Prostate gland (tissue), 2 donors: ENCODE data around the gene HS6ST2. TPM values are rescaled to one million over a fixed set of nuclear protein-coding genes. Genes with fewer than 3 reads are reported as not detected.
A peak's percentile ranks its signal among the peaks of the same experiment; 100 is the strongest.

Experiments used
- DNase-seq: peaks from one replicate; pipeline ENCODE4 v3.0.0-alpha.2; 2019; ENCODE audit warnings: low spot score
- H3K27ac ChIP-seq, 2 donors: fragments of 200-600 bp; sonication (generic); 2 replicates each; pipeline ENCODE4 v1.5.1; 2017 to 2019
- H3K27me3 ChIP-seq: fragments of 200-600 bp; sonication (generic); replicated peaks from 2 replicates; pipeline ENCODE4 v1.5.1; 2019; ENCODE audit not compliant: insufficient read depth
- H3K36me3 ChIP-seq, 2 donors: fragments of 200-600 bp; sonication (generic); 1 replicate in 1 of 2; 2 replicates in 1 of 2; pipeline versions ENCODE4 v1.5.1 to v1.8.1; 2017 to 2019
- H3K4me1 ChIP-seq: fragments of 200-600 bp; sonication (generic); replicated peaks from 2 replicates; pipeline ENCODE4 v1.5.1; 2019
- H3K4me3 ChIP-seq, 2 donors: fragments of 200-600 bp; sonication (generic); 2 replicates each; pipeline ENCODE4 v1.5.1; 2017 to 2019
- H3K9me3 ChIP-seq: fragments of 200-600 bp; sonication (generic); 2 replicates; pipeline ENCODE4 v1.5.1; 2017
- POLR2A ChIP-seq: fragments of 450-650 bp; IDR thresholded peaks from one replicate; pipeline ENCODE4 v1.6.1; 2016; ENCODE audit warnings: antibody characterized with exemption, mild to moderate bottlenecking
- POLR2AphosphoS5 ChIP-seq: sonication (generic); formaldehyde crosslinking; IDR thresholded peaks from one replicate; pipeline ENCODE4 v1.6.1; 2017; ENCODE audit warnings: antibody characterized with exemption
- WGBS: methylation state at CpG from one replicate; pipeline ENCODE4 v1.1.5; 2018; 5-methylcytosine and 5-hydroxymethylcytosine counted together
- intact Hi-C: fragments of 100-400 bp; cut with DNase I; formaldehyde crosslinking; loops from one replicate; pipeline ENCODE4 v1.14.2; 2022
- total RNA-seq, 2 donors: library from RNA; depleted of rRNA; stranded (reverse); fragments of >200 nt; gene quantifications; one replicate each; pipeline ENCODE4 v1.1.0, GENCODE V29; 2016
- TF ChIP-seq, protein P1 (sequence below), 4 experiments: fragments of 200-600 bp in 2 of 4; fragments of 450-650 bp in 2 of 4; sonication (generic) in 2 of 4; IDR thresholded peaks; 1 replicate in 3 of 4; 2 replicates in 1 of 4; pipeline ENCODE4 v1.5.1; 2016 to 2019; ENCODE audit warnings: antibody characterized with exemption in 4 of 4, mild to moderate bottlenecking in 2 of 4, moderate library complexity in 2 of 4

Gene HS6ST2
- 1 to 10 TPM; 1.1 to 6.1 TPM for total RNA-seq

DNA sequence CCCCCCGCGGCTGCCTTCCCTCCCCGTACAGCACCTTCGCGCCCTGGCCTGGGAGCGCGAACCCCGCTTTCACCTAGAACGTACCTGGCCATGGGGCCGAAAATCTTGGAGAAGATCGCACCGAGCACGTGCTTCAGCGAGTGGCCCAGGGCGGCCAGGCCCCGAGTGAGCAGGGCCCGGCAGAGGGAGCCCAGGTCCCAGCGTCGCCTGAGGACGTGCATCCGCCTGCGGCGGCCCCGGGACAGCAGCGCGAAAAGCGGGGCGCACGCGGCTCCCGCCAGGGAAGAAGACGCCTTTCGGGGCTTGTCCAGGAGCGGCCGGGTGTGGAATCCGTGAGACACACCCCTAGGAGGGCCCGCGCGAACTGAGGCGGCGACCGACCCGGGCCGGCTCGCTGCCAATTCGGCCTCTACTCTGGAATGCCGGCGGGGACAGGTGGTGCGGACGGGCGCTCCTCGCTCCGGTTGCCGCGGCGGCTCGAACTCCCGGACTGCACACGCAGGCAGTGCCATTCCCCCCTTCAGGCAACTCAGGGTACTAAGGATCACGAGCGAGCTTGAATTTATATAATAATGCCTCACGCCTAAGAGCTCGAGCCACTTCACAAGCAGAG is at the start of gene HS6ST2:
HS6ST2 (minus strand) TSS at position 539 of the 613 bp plus-strand sequence.
- Histone ChIP-seq H3K36me3 (no peaks in the 10 kb centered on the region), H3K9me3 (no peaks in the 10 kb centered on the region), H3K4me1 (no peaks in the 10 kb centered on the region), H3K27ac (no peak within 1 kb of the TSS), H3K4me3 (peak within 1 kb of the TSS; percentile 18 to 26), H3K27me3 (no peaks in the 10 kb centered on the region)
- WGBS: 0% methylated on average over 8 of the region's 63 CpGs
- no peak for DNase-seq
- intact Hi-C loops: no loop called here
- TF ChIP-seq POLR2AphosphoS5 (no peak), POLR2A (no peak)
- TF ChIP-seq, protein P1, sequence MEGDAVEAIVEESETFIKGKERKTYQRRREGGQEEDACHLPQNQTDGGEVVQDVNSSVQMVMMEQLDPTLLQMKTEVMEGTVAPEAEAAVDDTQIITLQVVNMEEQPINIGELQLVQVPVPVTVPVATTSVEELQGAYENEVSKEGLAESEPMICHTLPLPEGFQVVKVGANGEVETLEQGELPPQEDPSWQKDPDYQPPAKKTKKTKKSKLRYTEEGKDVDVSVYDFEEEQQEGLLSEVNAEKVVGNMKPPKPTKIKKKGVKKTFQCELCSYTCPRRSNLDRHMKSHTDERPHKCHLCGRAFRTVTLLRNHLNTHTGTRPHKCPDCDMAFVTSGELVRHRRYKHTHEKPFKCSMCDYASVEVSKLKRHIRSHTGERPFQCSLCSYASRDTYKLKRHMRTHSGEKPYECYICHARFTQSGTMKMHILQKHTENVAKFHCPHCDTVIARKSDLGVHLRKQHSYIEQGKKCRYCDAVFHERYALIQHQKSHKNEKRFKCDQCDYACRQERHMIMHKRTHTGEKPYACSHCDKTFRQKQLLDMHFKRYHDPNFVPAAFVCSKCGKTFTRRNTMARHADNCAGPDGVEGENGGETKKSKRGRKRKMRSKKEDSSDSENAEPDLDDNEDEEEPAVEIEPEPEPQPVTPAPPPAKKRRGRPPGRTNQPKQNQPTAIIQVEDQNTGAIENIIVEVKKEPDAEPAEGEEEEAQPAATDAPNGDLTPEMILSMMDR (IDR thresholded peaks at IDR 0.05): no peak

DNA sequence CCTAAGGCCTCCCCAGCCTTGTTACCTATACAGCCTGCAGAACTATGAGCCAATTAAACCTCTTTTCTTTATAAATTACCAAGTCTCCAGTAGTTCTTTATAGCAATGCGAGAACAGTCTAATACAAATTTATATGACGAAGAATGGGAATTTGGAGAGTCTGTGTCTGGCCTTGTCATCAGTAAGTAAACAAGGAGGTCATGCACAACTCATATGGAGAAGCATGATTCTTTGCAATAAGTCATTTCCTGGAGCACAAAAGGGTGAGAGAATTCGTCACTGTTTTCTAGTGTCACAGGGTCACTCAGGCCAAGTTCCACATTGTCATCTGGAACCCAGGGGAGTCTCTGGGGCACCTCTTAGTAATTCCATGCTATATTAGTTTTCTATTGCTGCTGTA is 49.0 kb upstream of the HS6ST2 start:
- intact Hi-C loops: no loop called here
- Histone ChIP-seq H3K27ac (no peak overlapping the region), H3K4me3 (no peak overlapping the region), H3K9me3 (no peaks in the 10 kb centered on the region), H3K4me1 (no peaks in the 10 kb centered on the region), H3K27me3 (no peaks in the 10 kb centered on the region), H3K36me3 (no peaks in the 10 kb centered on the region)
- no peak for DNase-seq
- TF ChIP-seq POLR2A (no peak), POLR2AphosphoS5 (no peak)
- TF ChIP-seq, protein P1 (IDR thresholded peaks at IDR 0.05): no peak
- WGBS: 88% methylated on average over 3 of the region's 3 CpGs

DNA sequence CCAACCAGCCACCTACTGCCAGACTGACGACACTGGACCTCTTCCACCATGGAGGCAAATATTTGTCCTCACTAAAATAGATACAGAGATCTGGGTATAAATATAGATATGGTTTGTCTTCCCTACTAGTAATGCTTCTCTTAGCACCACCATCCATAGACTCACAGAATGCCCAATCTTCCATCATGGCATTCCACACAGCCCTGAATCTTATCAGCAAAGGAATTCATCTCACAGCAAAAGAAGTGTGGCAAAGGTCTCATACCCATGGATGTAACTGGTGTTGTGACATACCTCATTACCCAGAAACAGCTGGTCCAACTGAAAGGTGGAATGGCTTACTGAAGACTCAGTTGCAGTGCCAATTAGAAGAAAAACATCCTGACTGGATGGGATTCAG is 47.2 kb upstream of the HS6ST2 start:
- 80% methylated on average over 1 of the region's 1 CpG for WGBS
- H3K4me3 ChIP-seq: no peak overlapping the region
- DNase-seq: no peak
- no peaks in the 10 kb centered on the region for H3K27me3 ChIP-seq
- no peaks in the 10 kb centered on the region for H3K36me3 ChIP-seq
- no peaks in the 10 kb centered on the region for H3K9me3 ChIP-seq
- TF ChIP-seq POLR2A: no peak
- TF ChIP-seq, protein P1 (IDR thresholded peaks at IDR 0.05): no peak
- TF ChIP-seq POLR2AphosphoS5: no peak
- intact Hi-C loops: no loop called here
- H3K4me1 ChIP-seq: no peaks in the 10 kb centered on the region
- H3K27ac ChIP-seq: no peak overlapping the region

DNA sequence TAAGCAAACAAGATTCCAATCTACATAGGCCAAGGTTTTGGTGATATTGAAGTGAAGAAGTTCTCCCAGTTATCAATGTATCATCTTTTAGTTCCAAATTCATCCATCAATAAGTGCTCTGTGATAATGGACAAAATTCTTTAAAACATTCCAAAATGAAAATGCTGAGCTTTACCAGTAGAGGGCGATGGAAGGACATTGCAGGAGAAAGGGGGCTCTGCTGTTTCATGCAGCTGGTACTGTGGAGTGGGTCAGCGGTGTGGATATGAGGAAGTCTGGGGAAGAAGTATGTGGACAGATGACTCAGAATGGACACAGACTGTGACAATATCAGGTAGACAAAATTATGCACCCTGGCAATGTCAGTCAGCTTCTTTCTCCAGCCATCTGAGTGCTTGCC is 46.6 kb upstream of the HS6ST2 start:
- Histone ChIP-seq H3K27me3 (no peaks in the 10 kb centered on the region), H3K4me1 (no peaks in the 10 kb centered on the region), H3K9me3 (no peaks in the 10 kb centered on the region), H3K27ac (no peak overlapping the region), H3K36me3 (no peaks in the 10 kb centered on the region), H3K4me3 (no peak overlapping the region)
- DNase-seq: no peak
- WGBS: 18% methylated on average over 2 of the region's 2 CpGs
- TF ChIP-seq POLR2A: no peak
- TF ChIP-seq, protein P1 (IDR thresholded peaks at IDR 0.05): peak in 3 of 4 experiments; percentile 16 to 22 (median 21)
- intact Hi-C loops: no loop called here

DNA sequence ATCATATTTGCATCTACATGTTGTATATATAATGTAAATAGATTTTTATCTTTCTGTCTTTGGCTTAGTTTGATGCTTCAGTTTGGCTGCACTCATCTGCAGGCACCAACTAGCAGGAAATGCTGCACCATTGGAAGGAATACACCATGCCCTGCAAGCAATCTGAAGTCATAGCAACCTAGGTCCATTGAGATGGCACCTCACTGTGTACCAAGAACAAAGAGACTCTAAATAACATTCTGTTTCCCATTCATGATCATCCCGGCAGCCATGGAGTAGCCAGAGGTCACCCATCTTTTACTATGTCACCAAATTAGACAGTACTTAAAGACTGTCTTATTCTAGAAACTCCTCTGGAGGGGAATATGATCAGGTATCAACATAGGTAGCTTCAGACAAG is 40.8 kb upstream of the HS6ST2 start:
- DNase-seq: no peak
- intact Hi-C loops: no loop called here
- H3K4me3 ChIP-seq: no peak overlapping the region
- no peaks in the 10 kb centered on the region for H3K27me3 ChIP-seq
- TF ChIP-seq POLR2A: no peak
- TF ChIP-seq POLR2AphosphoS5: no peak
- TF ChIP-seq, protein P1 (IDR thresholded peaks at IDR 0.05): no peak
- H3K27ac ChIP-seq: no peak overlapping the region
- no peaks in the 10 kb centered on the region for H3K36me3 ChIP-seq
- no peaks in the 10 kb centered on the region for H3K9me3 ChIP-seq
- H3K4me1 ChIP-seq: no peaks in the 10 kb centered on the region
- WGBS: 14% methylated on average over 1 of the region's 1 CpG
